HEK293 (cell line): ENCODE data around the gene FMN1.

Experiments
- BCL6B ChIP-seq: fragments of 450-650 bp; formaldehyde crosslinking; IDR thresholded peaks from 2 replicates; pipeline ENCODE4 v1.5.1; 2017; ENCODE audit warnings: missing biosample characterization, missing genetic modification characterization
- CTCF ChIP-seq: fragments of 450-650 bp; formaldehyde crosslinking; IDR thresholded peaks from 2 replicates; pipeline ENCODE4 v1.5.1; 2016; ENCODE audit warnings: missing biosample characterization, missing genetic modification characterization
- ZNF140 ChIP-seq: fragments of 450-650 bp; formaldehyde crosslinking; IDR thresholded peaks from 2 replicates; pipeline ENCODE4 v1.5.1; 2016; ENCODE audit warnings: missing biosample characterization, missing genetic modification characterization
- ZNF792 ChIP-seq: fragments of 450-650 bp; formaldehyde crosslinking; IDR thresholded peaks from 2 replicates; pipeline ENCODE4 v1.5.1; 2016; ENCODE audit warnings: missing biosample characterization, missing genetic modification characterization

- TF ChIP-seq BCL6B (no peak), CTCF (tag by site-specific recombination) (no peak), ZNF140 (tag by site-specific recombination) (no peak), ZNF792 (no peak)
Observed at GRCh38 chr15:32717426-32718226, 476.9 kb downstream of the FMN1 start, which contains the start of gene GREM1.
